Vagina (tissue), 2 donors: ENCODE results near the gene ARMH2. TPM values are rescaled to one million over a fixed set of nuclear protein-coding genes. Genes with fewer than 3 reads are reported as not detected.

ENCODE experiments used
- DNase-seq, 2 donors: peaks; one replicate each; pipeline ENCODE4 v3.0.0-alpha.2; 2017; ENCODE audit errors: extremely low spot score in 2 of 2
- H3K27ac ChIP-seq: fragments of 200-600 bp; sonication (generic); one replicate; pipeline ENCODE4 v1.5.1; 2019
- H3K27me3 ChIP-seq: fragments of 200-600 bp; sonication (generic); one replicate; pipeline ENCODE4 v1.5.1; 2019
- H3K36me3 ChIP-seq, 2 donors: fragments of 200-600 bp; sonication (generic); one replicate each; pipeline ENCODE4 v1.5.1; 2017 to 2019
- H3K4me1 ChIP-seq: fragments of 200-600 bp; sonication (generic); one replicate; pipeline ENCODE4 v1.5.1; 2019
- H3K4me3 ChIP-seq, 2 donors: fragments of 200-600 bp; sonication (generic); 1 replicate in 1 of 2; 2 replicates in 1 of 2; pipeline ENCODE4 v1.5.1; 2016 to 2019
- H3K9me3 ChIP-seq: fragments of 200-600 bp; sonication (generic); one replicate; pipeline ENCODE4 v1.5.1; 2019
- CTCF ChIP-seq, 3 experiments: fragments of 450-650 bp in 2 of 3; fragments of 200-600 bp in 1 of 3; sonication (generic) in 1 of 3; IDR thresholded peaks; one replicate each; pipeline ENCODE4 v1.5.1; 2017 to 2019; ENCODE audit warnings: antibody characterized with exemption in 3 of 3, mild to moderate bottlenecking in 2 of 3, moderate library complexity in 2 of 3
- POLR2A ChIP-seq, 2 donors: fragments of 450-650 bp; IDR thresholded peaks; one replicate each; pipeline ENCODE4 v1.6.1; 2017; ENCODE audit warnings: antibody characterized with exemption in 2 of 2, mild to moderate bottlenecking in 2 of 2, moderate library complexity in 2 of 2
- POLR2AphosphoS5 ChIP-seq, 2 donors: sonication (generic); formaldehyde crosslinking; IDR thresholded peaks; one replicate each; pipeline ENCODE4 v1.9.0; 2017; ENCODE audit warnings: antibody characterized with exemption in 2 of 2, mild to moderate bottlenecking in 2 of 2, low read depth in 1 of 2; ENCODE audit not compliant: insufficient read depth in 1 of 2
- intact Hi-C: fragments of 100-400 bp; cut with DNase I; formaldehyde crosslinking; loops from one replicate; pipeline ENCODE4 v1.15.1; 2023
- total RNA-seq: library from RNA; depleted of rRNA; stranded (reverse); fragments of >200 nt; gene quantifications from one replicate; pipeline ENCODE4 v1.2.3, GENCODE V29; 2016

ARMH2 gene
- total RNA-seq, 1 donor from 2014 or later: not detected

GRCh38 chr6:24833711-24834386, 35.1 kb upstream of the ARMH2 start:
- Histone ChIP-seq H3K27me3 (no peaks in the 10 kb centered on the region), H3K27ac (peak overlapping the region; percentile 79), H3K4me1 (peaks cover 41% of the 10 kb centered on the region), H3K4me3 (no peak overlapping the region), H3K36me3 (peaks cover 0 to 7% of the 10 kb centered on the region in 2 donors), H3K9me3 (no peaks in the 10 kb centered on the region)
- TF ChIP-seq CTCF (IDR thresholded peaks at IDR 0.05) (no peak), POLR2A (IDR thresholded peaks at IDR 0.05) (no peak), POLR2AphosphoS5 (IDR thresholded peaks at IDR 0.05; ENCODE audit: insufficient read depth in 1 of 2, low read depth in 1 of 2) (no peak)
- intact Hi-C loops: no loop called here
- DNase-seq: no peak

GRCh38 chr6:24832794-24833193, 34.1 kb upstream of the ARMH2 start:
- no peaks in the 10 kb centered on the region for H3K27me3 ChIP-seq
- TF ChIP-seq POLR2AphosphoS5 (IDR thresholded peaks at IDR 0.05; ENCODE audit: insufficient read depth in 1 of 2, low read depth in 1 of 2): no peak
- no peak for TF ChIP-seq POLR2A (IDR thresholded peaks at IDR 0.05)
- no peak for TF ChIP-seq CTCF (IDR thresholded peaks at IDR 0.05)
- H3K9me3 ChIP-seq: no peaks in the 10 kb centered on the region
- peak overlapping the region; percentile 79 for H3K27ac ChIP-seq
- intact Hi-C loops: no loop called here
- H3K4me1 ChIP-seq: peaks cover 36% of the 10 kb centered on the region
- H3K36me3 ChIP-seq: peaks cover 0 to 7% of the 10 kb centered on the region in 2 donors
- no peak for DNase-seq
- no peak overlapping the region for H3K4me3 ChIP-seq

- intact Hi-C loops: no loop called here
- no peak for DNase-seq
- H3K27ac ChIP-seq: peak overlapping the region; percentile 79
- no peaks in the 10 kb centered on the region for H3K9me3 ChIP-seq
- peaks cover 0 to 10% of the 10 kb centered on the region in 2 donors for H3K36me3 ChIP-seq
- no peaks in the 10 kb centered on the region for H3K27me3 ChIP-seq
- no peak overlapping the region for H3K4me3 ChIP-seq
- H3K4me1 ChIP-seq: peaks cover 36% of the 10 kb centered on the region
- no peak for TF ChIP-seq CTCF (IDR thresholded peaks at IDR 0.05)
- peak; percentile 7 to 27 for TF ChIP-seq POLR2AphosphoS5 (IDR thresholded peaks at IDR 0.05; ENCODE audit: insufficient read depth in 1 of 2, low read depth in 1 of 2)
- TF ChIP-seq POLR2A (IDR thresholded peaks at IDR 0.05): no peak
Observed at GRCh38 chr6:24831771-24832716, 33.3 kb upstream of the ARMH2 start.

GRCh38 chr6:24829657-24830056, 30.9 kb upstream of the ARMH2 start:
- Histone ChIP-seq H3K4me3 (no peak overlapping the region), H3K36me3 (peaks cover 0 to 15% of the 10 kb centered on the region in 2 donors), H3K27me3 (no peaks in the 10 kb centered on the region), H3K27ac (no peak overlapping the region), H3K4me1 (peaks cover 21% of the 10 kb centered on the region), H3K9me3 (no peaks in the 10 kb centered on the region)
- intact Hi-C loops: no loop called here
- no peak for TF ChIP-seq CTCF (IDR thresholded peaks at IDR 0.05)
- no peak for TF ChIP-seq POLR2AphosphoS5 (IDR thresholded peaks at IDR 0.05; ENCODE audit: insufficient read depth in 1 of 2, low read depth in 1 of 2)
- no peak for TF ChIP-seq POLR2A (IDR thresholded peaks at IDR 0.05)
- DNase-seq: no peak
